Glomerular endothelial cell (primary cell): ENCODE measurements around the gene EPX. TPM values are rescaled to one million over a fixed set of nuclear protein-coding genes. Genes with fewer than 3 reads are reported as not detected.
"Not testable (repeated sequence)": the region's sequence is repeated elsewhere in the genome, so short reads cannot be mapped to it uniquely, and the experiment has no call there.

Experiments
- DNase-seq: peaks from one replicate; pipeline ENCODE4 v3.0.0-alpha.2; 2011; ENCODE audit warnings: low read depth, low spot score; ENCODE audit errors: extremely low read depth
- total RNA-seq: library from RNA; depleted of rRNA; stranded (reverse); fragments of >200 nt; gene quantifications from 2 replicates; pipeline ENCODE4 v1.2.3, GENCODE V29; 2015

Gene EPX
- not detected in 2 replicates for total RNA-seq

GRCh38 chr17:58192612-58193011 is at the start of gene EPX:
TSS of gene EPX (plus strand) at chr17:58192726. CDS start at chr17:58192847, 121 bp downstream.
- no peak for DNase-seq

- DNase-seq = not testable (repeated sequence)
Measured at GRCh38 chr17:58143335-58143734, 49.2 kb upstream of the EPX start.

- DNase-seq = no peak
Measured at GRCh38 chr17:58144801-58145200, 47.7 kb upstream of the EPX start.

- no peak for DNase-seq
Measured at GRCh38 chr17:58147930-58148434, 44.5 kb upstream of the EPX start, which contains the start of gene OR4D1. TSS of gene OR4D1 (plus strand) at chr17:58148384. CDS start at chr17:58155154, 6,770 bp downstream.

- no peak for DNase-seq
Measured at GRCh38 chr17:58148609-58149008, 43.9 kb upstream of the EPX start.

- no peak for DNase-seq
Measured at GRCh38 chr17:58150394-58150793, 42.1 kb upstream of the EPX start.

GRCh38 chr17:58153046-58153445 is 39.5 kb upstream of the EPX start:
- DNase-seq = no peak

- no peak for DNase-seq
Measured at GRCh38 chr17:58153671-58154070, 38.9 kb upstream of the EPX start.

GRCh38 chr17:58156839-58157803 is 35.4 kb upstream of the EPX start:
- DNase-seq = no peak

- DNase-seq = no peak
Measured at GRCh38 chr17:58158181-58158580, 34.3 kb upstream of the EPX start.

GRCh38 chr17:58161566-58161965 is 31.0 kb upstream of the EPX start:
- DNase-seq = no peak

- no peak for DNase-seq
Measured at GRCh38 chr17:58165981-58166380, 26.5 kb upstream of the EPX start.

GRCh38 chr17:58166682-58167081 is 25.8 kb upstream of the EPX start, which contains the start of gene OR4D2:
TSS of gene OR4D2 (plus strand) at chr17:58166982. CDS start at chr17:58169656, 2,674 bp downstream.
- no peak for DNase-seq

GRCh38 chr17:58170622-58171021 is 21.9 kb upstream of the EPX start:
- no peak for DNase-seq

- no peak for DNase-seq
Measured at GRCh38 chr17:58172369-58173071, 20.0 kb upstream of the EPX start.

GRCh38 chr17:58174871-58175270 is 17.7 kb upstream of the EPX start:
- DNase-seq = no peak

- DNase-seq = no peak
Measured at GRCh38 chr17:58176200-58176599, 16.3 kb upstream of the EPX start.

GRCh38 chr17:58181796-58182195 is 10.7 kb upstream of the EPX start:
- no peak for DNase-seq

- DNase-seq = no peak
Measured at GRCh38 chr17:58183514-58183913, 9.0 kb upstream of the EPX start.

- no peak for DNase-seq
Measured at GRCh38 chr17:58184308-58184985, 8.1 kb upstream of the EPX start.
